Measurements from ENCODE around the gene PDSS2. TPM values are rescaled to one million over a fixed set of nuclear protein-coding genes. Genes with fewer than 3 reads are reported as not detected.
"Not testable (repeated sequence)": the region's sequence is repeated elsewhere in the genome, so short reads cannot be mapped to it uniquely, and the experiment has no call there.

The PDSS2 gene
- total RNA-seq, 1 donor from 2014 or later = 13.0 TPM

DNA sequence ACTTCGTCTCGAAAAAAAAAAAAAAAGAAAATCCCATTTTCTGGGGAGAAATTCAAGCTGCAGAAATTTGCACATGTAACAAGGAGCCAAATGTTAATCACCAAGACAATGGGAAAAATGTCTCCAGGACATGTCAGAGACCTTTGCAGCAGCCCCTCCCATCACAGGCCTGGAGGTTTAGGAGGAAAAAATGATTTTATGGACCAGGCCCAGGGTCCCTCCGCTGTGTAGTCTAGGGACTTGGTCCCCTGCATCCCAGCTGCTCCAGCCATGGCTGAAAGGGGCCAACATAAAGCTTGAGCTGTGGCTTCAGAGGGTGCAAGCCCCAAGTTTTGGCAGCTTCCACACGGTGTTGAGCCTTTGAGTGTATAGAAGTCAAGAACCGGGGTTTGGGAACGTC, 33.4 kb downstream of the PDSS2 start:
- H3K27ac Mint-ChIP-seq; intact Hi-C loops (cut with micrococcal nuclease); DNase-seq (ENCODE audit: low spot score); H3K27me3 Mint-ChIP-seq (ENCODE audit: low read depth); H3K4me3 Mint-ChIP-seq (ENCODE audit: low read depth); H3K4me1 Mint-ChIP-seq (ENCODE audit: low read depth): not testable (repeated sequence)
- peaks cover 17% of the 10 kb centered on the region for H3K36me3 Mint-ChIP-seq (ENCODE audit: low read depth)
- H3K9me3 Mint-ChIP-seq = peaks cover 32% of the 10 kb centered on the region

DNA sequence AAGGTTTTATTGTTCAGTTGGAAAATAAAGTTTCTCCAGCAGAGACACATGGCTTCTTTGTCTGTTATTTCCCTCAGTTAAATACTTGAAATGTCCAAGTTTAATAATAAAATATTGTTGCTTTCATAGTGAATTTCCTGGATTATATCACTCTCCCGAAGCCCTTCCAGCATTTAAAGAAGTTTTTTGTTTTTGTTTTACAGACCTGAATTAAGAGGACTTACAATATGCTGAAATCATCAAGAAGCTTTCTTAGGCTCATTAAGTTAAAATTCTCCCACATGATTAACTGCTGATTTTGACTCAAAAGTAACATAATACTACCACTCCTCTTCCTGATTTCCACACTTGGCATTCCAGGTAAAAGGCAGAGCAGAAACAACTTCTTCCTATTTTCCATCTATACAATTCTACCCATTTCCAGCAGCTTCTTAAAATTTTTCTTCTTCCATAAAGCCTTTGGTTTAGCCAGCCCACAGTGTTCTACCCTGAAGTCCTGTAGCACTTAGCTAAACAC, 35.8 kb downstream of the PDSS2 start:
- Mint-ChIP-seq H3K4me1 (ENCODE audit: low read depth) (no peaks in the 10 kb centered on the region), H3K36me3 (ENCODE audit: low read depth) (peaks cover 17% of the 10 kb centered on the region), H3K4me3 (ENCODE audit: low read depth) (no peak overlapping the region), H3K27me3 (ENCODE audit: low read depth) (no peaks in the 10 kb centered on the region), H3K9me3 (peaks cover 24% of the 10 kb centered on the region), H3K27ac (no peak overlapping the region)
- intact Hi-C loops (cut with micrococcal nuclease) = no loop called here
- no peak for DNase-seq (ENCODE audit: low spot score)

DNA sequence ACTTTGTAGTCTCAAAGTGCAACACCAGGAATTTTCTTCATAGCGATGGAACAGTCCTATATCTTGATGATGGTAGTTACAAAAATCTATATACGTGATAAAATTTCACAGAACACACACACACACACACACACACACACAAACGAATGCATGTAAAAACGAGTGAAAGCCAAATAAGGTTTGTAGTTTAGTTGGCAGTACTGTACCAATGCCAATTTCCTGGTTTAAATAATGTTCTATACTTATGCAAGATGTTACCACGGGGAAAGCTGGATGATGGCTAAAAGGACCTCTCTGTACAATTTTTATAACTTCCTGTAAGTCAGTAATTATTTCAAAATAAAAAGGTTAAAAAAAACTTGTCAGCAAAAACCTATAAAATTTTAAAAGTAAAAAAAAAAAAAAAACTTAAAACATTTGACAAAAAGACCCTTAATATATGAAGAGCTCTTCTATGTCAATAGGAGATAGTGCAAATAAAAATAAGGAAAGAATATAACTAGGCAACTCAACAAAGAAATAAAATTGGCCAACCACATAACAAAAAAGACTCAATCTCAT, 37.6 kb downstream of the PDSS2 start:
- H3K4me1 Mint-ChIP-seq (ENCODE audit: low read depth) = peaks cover 2% of the 10 kb centered on the region
- no peak overlapping the region for H3K27ac Mint-ChIP-seq
- no peak overlapping the region for H3K4me3 Mint-ChIP-seq (ENCODE audit: low read depth)
- H3K9me3 Mint-ChIP-seq = peaks cover 14% of the 10 kb centered on the region
- peaks cover 10% of the 10 kb centered on the region for H3K36me3 Mint-ChIP-seq (ENCODE audit: low read depth)
- H3K27me3 Mint-ChIP-seq (ENCODE audit: low read depth) = no peaks in the 10 kb centered on the region
- no peak for DNase-seq (ENCODE audit: low spot score)
- intact Hi-C loops (cut with micrococcal nuclease) = no loop called here

DNA sequence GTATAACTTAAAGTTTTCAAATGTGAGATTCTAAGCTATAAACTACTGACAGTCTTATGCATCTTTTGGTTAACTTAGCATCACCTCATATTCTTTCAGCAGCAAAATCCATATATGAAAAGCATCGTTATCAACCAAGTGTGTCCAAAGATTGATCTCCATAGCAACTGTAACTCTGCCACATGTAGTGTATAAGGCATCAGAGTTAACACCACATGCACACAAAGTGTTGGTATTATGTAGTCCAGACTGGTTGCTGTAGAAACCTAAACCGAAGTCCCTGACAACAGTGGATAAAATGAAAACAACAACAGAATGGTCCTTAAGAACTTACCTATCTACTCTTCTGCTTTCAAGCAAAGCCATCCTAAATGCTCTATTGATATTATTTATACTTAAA, 39.6 kb downstream of the PDSS2 start:
- Mint-ChIP-seq H3K9me3 (no peaks in the 10 kb centered on the region), H3K36me3 (ENCODE audit: low read depth) (no peaks in the 10 kb centered on the region), H3K4me1 (ENCODE audit: low read depth) (peaks cover 2% of the 10 kb centered on the region), H3K27ac (no peak overlapping the region), H3K4me3 (ENCODE audit: low read depth) (no peak overlapping the region), H3K27me3 (ENCODE audit: low read depth) (no peaks in the 10 kb centered on the region)
- intact Hi-C loops (cut with micrococcal nuclease) = no loop called here
- no peak for DNase-seq (ENCODE audit: low spot score)

DNA sequence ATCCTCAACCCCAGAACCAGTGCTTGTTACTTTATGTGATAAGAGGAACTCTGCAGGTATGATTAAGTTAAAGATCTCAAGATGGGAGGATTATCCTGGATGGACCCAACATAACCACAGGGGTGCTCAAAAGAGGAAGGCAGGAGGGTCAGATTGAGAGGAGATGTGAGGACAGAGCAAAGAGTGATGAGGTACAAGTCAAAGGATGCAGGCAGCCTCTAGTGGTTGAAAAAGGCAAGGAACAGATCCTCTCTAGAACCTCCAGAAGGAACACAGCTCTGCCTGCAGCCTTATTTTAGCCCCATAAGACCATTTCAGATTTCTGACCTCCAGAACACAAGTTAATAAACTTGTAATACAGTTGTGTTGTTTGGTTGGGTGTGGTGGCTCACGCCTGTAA, 41.2 kb downstream of the PDSS2 start:
- no peak overlapping the region for H3K27ac Mint-ChIP-seq

DNA sequence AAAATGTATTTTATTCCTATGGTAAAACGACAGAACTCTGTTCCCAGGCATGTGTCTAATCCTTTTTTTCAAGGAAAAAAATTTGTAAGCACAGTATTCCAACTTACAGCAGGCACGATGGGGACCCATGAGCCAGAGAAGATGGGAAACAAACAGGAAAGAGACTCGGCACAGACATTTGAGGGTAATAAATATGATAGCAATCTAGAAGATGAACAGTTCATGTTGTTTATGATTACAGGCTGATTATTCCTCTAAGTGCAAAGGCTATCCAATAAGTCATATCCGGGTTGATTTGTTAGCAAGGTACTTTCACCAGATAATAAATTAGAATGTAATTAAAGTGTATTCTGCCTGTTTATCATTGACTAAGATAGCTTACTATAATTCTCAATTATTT, 43.2 kb downstream of the PDSS2 start:
- no peaks in the 10 kb centered on the region for H3K27me3 Mint-ChIP-seq (ENCODE audit: low read depth)
- no peak overlapping the region for H3K4me3 Mint-ChIP-seq (ENCODE audit: low read depth)
- H3K4me1 Mint-ChIP-seq (ENCODE audit: low read depth) = peaks cover 2% of the 10 kb centered on the region
- intact Hi-C loops (cut with micrococcal nuclease) = no loop called here
- no peaks in the 10 kb centered on the region for H3K36me3 Mint-ChIP-seq (ENCODE audit: low read depth)
- no peak for DNase-seq (ENCODE audit: low spot score)
- no peak overlapping the region for H3K27ac Mint-ChIP-seq
- no peaks in the 10 kb centered on the region for H3K9me3 Mint-ChIP-seq

More for the DNA sequence above, 41.2 kb downstream of the PDSS2 start:
- H3K4me3 Mint-ChIP-seq (ENCODE audit: low read depth) = no peak overlapping the region
- no peaks in the 10 kb centered on the region for H3K9me3 Mint-ChIP-seq
- no peak for DNase-seq (ENCODE audit: low spot score)
- intact Hi-C loops (cut with micrococcal nuclease) = no loop called here
- peaks cover 2% of the 10 kb centered on the region for H3K4me1 Mint-ChIP-seq (ENCODE audit: low read depth)
- no peaks in the 10 kb centered on the region for H3K36me3 Mint-ChIP-seq (ENCODE audit: low read depth)
- H3K27me3 Mint-ChIP-seq (ENCODE audit: low read depth) = no peaks in the 10 kb centered on the region

DNA sequence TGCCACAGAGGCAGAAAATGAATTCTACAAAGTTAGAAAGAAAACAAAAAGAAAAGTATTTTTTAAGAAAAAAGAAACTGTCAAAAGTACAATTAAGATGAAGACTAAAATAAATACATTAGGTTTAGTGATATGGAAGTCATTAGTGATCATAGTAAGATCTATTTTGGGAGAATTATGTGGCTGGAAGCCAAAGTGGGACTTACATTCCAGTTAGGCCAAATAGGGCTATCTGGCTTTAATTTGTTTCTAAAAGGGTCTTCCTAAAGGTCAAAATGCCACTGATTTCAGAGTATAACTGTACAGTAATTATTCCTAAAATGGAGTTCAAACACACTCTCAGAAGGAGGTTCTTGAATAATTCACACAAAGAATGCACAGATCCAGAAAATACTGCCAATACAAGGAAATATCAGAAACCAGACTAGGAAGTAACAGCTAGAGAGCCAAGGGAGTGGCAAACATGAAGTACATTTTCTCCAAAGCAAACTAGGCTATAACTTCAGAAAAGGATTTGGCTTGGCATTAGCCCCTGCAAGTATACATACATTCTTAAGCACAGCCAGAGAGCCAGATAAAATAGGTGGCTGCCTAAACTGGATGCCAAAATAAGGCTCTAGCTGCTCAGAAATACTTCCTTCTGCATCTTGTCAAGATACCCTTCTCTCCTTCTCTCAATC, 45.3 kb downstream of the PDSS2 start:
- no peak overlapping the region for H3K27ac Mint-ChIP-seq
- no peak overlapping the region for H3K4me3 Mint-ChIP-seq (ENCODE audit: low read depth)
- no peaks in the 10 kb centered on the region for H3K36me3 Mint-ChIP-seq (ENCODE audit: low read depth)
- no peaks in the 10 kb centered on the region for H3K9me3 Mint-ChIP-seq
- no peaks in the 10 kb centered on the region for H3K27me3 Mint-ChIP-seq (ENCODE audit: low read depth)
- intact Hi-C loops (cut with micrococcal nuclease) = no loop called here
- peaks cover 2% of the 10 kb centered on the region for H3K4me1 Mint-ChIP-seq (ENCODE audit: low read depth)
- no peak for DNase-seq (ENCODE audit: low spot score)

DNA sequence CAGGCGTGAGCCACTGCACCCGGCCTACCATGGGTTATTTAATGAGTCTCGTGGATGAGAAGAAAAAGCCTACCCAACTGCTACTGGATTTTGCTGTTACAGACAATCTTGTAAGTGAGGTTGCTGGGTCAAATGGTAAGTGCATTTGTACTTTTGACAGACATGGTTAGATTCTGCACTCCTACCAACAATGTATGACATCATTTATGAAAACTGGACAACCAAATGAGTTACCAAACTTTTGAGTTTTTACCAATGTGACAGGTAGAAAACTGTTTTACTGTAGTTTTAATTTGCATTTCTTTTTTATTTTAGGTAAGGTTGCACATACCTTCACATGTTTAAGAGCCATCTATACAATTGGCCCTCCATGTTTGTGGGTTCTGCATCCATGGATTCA, 48.2 kb downstream of the PDSS2 start:
- Mint-ChIP-seq H3K27ac (no peak overlapping the region), H3K36me3 (ENCODE audit: low read depth) (peaks cover 5% of the 10 kb centered on the region), H3K4me3 (ENCODE audit: low read depth) (no peak overlapping the region), H3K9me3 (no peaks in the 10 kb centered on the region), H3K27me3 (ENCODE audit: low read depth) (no peaks in the 10 kb centered on the region), H3K4me1 (ENCODE audit: low read depth) (peaks cover 2% of the 10 kb centered on the region)
- intact Hi-C loops (cut with micrococcal nuclease) = no loop called here
- no peak for DNase-seq (ENCODE audit: low spot score)

DNA sequence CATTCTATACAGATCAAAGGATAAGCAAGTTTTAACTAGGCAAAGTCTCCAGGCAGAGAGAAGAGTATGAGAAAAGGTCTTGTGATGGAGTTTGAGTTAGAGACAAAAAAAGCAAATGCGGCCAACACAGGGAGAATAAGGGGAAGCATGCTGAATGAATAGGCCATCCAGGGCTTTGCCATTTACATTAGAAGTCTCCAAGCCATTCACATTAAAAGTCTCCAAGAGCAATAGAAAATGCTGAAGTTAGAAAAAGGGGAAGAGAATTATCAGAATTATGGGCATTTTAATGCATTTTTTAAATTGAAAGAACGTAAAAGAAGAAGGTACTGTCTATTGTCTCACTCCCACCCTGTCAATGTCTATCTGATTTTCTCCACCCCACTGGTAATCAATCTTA, 49.4 kb downstream of the PDSS2 start:
- no peak overlapping the region for H3K4me3 Mint-ChIP-seq (ENCODE audit: low read depth)
- H3K4me1 Mint-ChIP-seq (ENCODE audit: low read depth) = peaks cover 2% of the 10 kb centered on the region
- H3K9me3 Mint-ChIP-seq = peaks cover 5% of the 10 kb centered on the region
- H3K27me3 Mint-ChIP-seq (ENCODE audit: low read depth) = no peaks in the 10 kb centered on the region
- peaks cover 10% of the 10 kb centered on the region for H3K36me3 Mint-ChIP-seq (ENCODE audit: low read depth)
- H3K27ac Mint-ChIP-seq = no peak overlapping the region
- intact Hi-C loops (cut with micrococcal nuclease) = no loop called here
- DNase-seq (ENCODE audit: low spot score) = no peak

DNA sequence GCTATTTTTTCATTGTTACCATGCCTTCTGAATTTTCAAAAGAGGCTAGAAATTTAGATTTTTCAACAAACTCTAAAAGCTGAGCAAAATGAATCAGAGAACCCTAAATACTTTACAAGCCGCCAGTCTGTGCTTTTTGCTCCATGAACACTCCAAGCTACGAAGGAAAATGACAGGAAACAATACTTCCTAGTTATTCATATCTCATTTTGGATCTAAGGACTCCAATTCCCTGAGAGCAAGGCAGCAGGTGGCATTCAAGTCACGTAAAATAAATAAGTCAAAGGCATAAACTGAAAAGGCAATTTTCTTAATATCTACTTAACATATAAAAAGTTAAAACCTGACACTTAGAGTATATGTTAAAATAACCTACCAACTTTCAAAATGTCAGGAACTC, 50.6 kb downstream of the PDSS2 start:
- H3K4me3 Mint-ChIP-seq (ENCODE audit: low read depth) = no peak overlapping the region
- H3K27me3 Mint-ChIP-seq (ENCODE audit: low read depth) = no peaks in the 10 kb centered on the region
- H3K36me3 Mint-ChIP-seq (ENCODE audit: low read depth) = peaks cover 22% of the 10 kb centered on the region
- H3K4me1 Mint-ChIP-seq (ENCODE audit: low read depth) = peaks cover 2% of the 10 kb centered on the region
- no peak for DNase-seq (ENCODE audit: low spot score)
- intact Hi-C loops (cut with micrococcal nuclease) = no loop called here
- no peak overlapping the region for H3K27ac Mint-ChIP-seq
- H3K9me3 Mint-ChIP-seq = peaks cover 17% of the 10 kb centered on the region

DNA sequence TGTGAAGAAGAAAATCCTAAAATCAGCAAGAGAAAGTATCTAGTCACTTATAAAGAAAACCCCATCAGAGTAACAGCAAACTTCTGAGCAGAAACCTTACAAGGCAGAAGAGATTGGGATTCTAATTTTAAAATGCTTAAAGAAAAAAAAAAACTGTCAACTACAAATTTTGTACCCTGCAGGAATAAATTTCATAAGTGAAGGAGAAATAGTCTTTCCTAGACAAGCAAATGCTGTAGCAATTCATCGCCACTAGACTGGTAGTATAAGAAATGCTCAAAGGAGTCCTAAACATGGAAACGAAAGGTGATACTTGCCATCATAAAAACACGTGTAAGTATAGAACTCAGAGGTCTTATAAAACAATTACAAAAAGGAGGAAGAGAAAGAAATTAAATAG, 54.4 kb downstream of the PDSS2 start:
- Mint-ChIP-seq H3K27me3 (ENCODE audit: low read depth) (no peaks in the 10 kb centered on the region), H3K4me3 (ENCODE audit: low read depth) (no peak overlapping the region), H3K4me1 (ENCODE audit: low read depth) (peaks cover 2% of the 10 kb centered on the region), H3K36me3 (ENCODE audit: low read depth) (peaks cover 43% of the 10 kb centered on the region), H3K9me3 (peaks cover 39% of the 10 kb centered on the region), H3K27ac (no peak overlapping the region)
- intact Hi-C loops (cut with micrococcal nuclease) = no loop called here
- DNase-seq (ENCODE audit: low spot score) = no peak

DNA sequence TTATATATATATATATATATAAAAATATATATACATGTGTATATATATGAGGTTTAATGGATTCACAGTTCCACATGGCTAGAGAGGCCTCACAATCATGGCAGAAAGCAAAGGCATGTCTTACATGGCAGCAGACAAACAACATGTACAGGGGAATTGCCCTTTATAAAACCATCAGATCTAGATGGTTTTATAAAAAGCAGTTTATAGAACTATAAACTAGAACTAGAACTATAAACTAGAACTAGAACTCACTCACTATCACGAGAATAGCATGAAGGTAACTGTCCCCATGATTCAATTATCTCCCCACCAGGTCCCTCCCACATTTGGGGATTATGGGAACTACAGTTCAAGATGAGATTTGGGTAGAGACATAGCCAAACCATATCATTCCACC, 56.8 kb downstream of the PDSS2 start:
- H3K27me3 Mint-ChIP-seq (ENCODE audit: low read depth) = no peaks in the 10 kb centered on the region
- H3K9me3 Mint-ChIP-seq = peaks cover 55% of the 10 kb centered on the region
- H3K36me3 Mint-ChIP-seq (ENCODE audit: low read depth) = peaks cover 55% of the 10 kb centered on the region
- H3K27ac Mint-ChIP-seq = no peak overlapping the region
- no peak overlapping the region for H3K4me3 Mint-ChIP-seq (ENCODE audit: low read depth)
- DNase-seq (ENCODE audit: low spot score) = no peak
- intact Hi-C loops (cut with micrococcal nuclease) = no loop called here
- peaks cover 2% of the 10 kb centered on the region for H3K4me1 Mint-ChIP-seq (ENCODE audit: low read depth)

DNA sequence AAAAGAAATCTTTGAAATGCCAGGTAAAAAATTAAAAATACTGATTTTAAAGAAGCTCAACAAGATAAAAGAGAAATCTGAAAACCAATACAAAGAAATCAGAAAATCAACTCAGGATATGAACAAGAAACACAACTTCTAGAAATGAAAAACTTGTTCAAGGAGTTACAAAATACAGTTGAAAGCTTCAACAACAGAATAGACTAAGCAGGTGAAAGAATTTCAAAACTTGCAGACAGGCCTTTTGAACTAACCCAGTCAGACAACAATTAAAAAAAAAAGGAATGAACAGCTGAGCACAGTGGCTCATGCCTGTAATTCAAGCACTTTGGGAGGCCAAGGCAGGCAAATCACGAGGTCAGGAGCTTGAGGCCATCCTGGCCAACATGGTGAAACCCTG, 57.8 kb downstream of the PDSS2 start:
- Mint-ChIP-seq H3K4me1 (ENCODE audit: low read depth) (peaks cover under 1% of the 10 kb centered on the region), H3K27me3 (ENCODE audit: low read depth) (no peaks in the 10 kb centered on the region)

More for the DNA sequence above, 57.8 kb downstream of the PDSS2 start:
- no peak for DNase-seq (ENCODE audit: low spot score)
- H3K27ac Mint-ChIP-seq = no peak overlapping the region
- peaks cover 55% of the 10 kb centered on the region for H3K9me3 Mint-ChIP-seq
- H3K4me3 Mint-ChIP-seq (ENCODE audit: low read depth) = no peak overlapping the region
- peaks cover 50% of the 10 kb centered on the region for H3K36me3 Mint-ChIP-seq (ENCODE audit: low read depth)
- intact Hi-C loops (cut with micrococcal nuclease) = no loop called here

Data from activated T-helper 2 cell treated with anti-CD3 and anti-CD28 coated beads, Interferon-gamma antibody, Interleukin-2, Interleukin-4, amounts not matched to agents 10 μg/mL and 5 μg/mL and 100 μg/mL, durations not matched to agents 14 hours and 24 hours and 36 hours (primary cell).